NCI-H1694 treated with DMSO at 0.1 percent for 48 hours (cell line): Measurements from ENCODE around the gene SLC6A1.

ENCODE experiments used
- DNase-seq: peaks from one replicate; lab custom pipeline; 2025; lab: John Stamatoyannopoulos, UW

SLC6A1 gene

GRCh38 chr3:10992017-10992942, at the start of gene SLC6A1:
SLC6A1 (plus strand) TSS chr3:10992748; CDS start chr3:11017212, 24,464 bp downstream.
- no peak for DNase-seq

DNA sequence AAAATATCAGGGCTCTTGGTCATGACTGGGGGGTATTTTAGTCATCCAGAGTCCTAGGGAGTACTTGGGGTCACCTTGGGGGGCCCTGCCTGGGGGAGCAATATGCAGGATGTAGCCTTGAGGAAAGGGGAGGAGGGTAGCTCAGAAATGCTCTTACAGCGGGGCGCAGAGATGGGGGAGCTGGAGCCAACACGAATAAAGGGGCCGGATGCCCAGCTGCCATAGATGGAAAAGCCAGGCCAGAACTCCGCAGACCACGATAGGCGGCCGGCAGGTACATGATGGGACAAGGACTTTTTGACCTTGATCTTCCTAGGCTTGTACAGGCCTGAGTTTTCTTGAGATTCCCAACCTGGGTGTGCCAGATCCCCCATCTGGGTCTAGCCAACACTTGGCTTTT, 47.7 kb upstream of the SLC6A1 start:
- no peak for DNase-seq

DNA sequence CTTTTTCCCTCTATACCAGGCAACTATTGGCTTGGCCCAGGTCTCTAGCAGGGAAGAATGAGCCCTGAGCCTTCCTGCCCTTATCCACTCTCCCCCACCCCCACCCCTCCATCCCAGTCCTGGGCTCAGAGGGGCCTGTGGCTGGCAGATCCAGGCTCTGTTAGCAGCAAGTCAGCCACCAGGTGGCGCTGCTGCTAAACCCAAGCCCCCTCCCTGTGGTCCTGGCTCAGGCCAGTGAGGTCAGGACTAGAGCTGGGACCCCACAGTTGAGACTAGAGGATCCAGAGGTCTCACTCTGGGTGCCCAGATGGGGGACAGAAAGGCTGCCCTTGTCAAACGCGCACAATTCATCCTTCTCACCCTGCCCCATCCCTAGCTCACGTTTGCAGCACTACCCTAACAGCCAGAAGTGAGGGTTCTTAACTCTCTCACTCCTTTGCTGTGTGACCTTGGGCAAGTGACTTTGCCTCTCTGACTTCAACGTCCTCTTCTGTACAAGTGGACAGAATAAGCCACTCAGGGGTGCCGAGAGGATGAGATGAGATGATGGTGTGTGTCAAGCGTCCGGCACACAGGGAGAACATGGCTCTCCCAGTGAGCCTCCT, 46.8 kb upstream of the SLC6A1 start:
- DNase-seq = no peak

GRCh38 chr3:10946526-10946925, 46.0 kb upstream of the SLC6A1 start:
- DNase-seq = no peak

DNA sequence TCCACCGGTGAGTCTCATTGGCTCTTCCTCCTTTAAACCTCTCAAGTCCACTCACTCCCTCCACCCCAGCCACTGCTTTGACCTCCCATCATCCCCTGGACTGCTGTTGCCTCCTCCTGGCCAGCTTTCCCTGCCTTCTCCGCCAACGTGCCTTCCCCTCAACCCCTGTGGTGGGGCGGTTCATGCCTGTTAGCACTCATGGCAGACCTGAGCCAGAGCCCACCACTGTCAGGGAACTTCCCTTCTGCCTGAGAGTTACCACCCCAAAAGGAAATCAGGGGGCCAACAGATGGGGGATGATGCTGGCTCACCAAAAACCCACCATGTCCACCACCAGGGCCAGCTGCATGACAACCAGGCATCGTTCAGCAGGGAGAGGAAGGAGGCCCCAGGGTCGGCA, 44.2 kb upstream of the SLC6A1 start:
- no peak for DNase-seq

DNA sequence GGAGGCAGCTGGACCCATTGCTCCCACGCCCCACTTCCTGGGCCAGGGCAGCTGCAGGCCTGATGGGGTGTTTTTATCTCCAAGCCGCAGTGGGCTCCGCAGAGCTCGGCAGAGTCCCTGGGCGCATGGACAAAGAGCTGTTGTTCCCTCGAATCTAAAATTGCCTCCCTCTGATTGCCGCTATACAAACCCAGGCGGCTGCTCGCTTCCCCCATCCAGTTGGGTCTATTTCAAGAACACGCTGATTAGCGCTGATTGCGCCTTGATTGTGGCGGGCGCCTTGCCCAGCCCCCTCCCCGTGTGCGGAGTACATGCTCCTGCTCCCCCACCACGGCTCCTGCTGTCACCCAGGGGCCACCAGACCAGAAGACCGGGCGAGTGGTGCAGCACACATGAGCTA, 43.4 kb upstream of the SLC6A1 start:
- no peak for DNase-seq

DNA sequence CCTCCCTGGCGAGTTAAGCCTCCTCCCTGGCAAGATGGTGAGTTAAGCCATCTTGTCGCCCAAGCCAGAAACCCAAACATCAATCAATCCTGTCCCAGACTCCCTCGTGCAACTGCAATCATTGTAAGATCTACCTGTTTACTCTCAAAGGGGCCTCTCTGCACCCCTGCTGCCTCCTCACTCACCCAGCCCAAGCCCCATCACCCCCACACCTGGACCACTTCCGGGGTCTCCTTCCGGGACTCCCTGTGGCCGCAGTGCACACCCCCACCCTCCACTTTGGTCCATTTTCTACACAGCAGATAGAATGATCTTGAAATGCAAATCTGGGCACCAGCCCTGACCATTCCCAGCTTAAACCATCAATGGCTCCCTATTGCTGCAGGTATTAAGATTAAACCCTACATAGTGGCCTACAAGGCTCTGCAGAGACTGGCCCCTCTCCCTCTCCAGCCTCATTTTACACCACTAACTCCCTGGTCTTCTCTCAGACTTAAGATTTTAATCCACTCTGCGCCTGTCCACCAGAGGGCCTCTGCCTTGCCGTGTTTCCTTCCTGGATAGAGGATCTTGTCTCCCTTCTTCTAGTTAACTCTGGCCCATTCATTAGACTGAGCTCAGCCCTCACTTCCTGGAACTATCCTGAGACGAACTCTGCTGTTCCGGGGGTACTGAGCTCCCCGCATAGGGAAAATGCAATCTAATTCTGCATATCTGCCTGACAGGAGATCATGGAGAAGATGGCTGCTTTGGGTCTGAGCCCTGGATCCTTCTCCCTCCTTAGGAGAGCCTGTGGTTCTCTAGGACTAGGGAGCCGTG, 41.9 kb upstream of the SLC6A1 start:
- no peak for DNase-seq

GRCh38 chr3:10951295-10951926, 41.1 kb upstream of the SLC6A1 start:
- no peak for DNase-seq

GRCh38 chr3:10952525-10952924, 40.0 kb upstream of the SLC6A1 start:
- DNase-seq = no peak

GRCh38 chr3:10954740-10955139, 37.8 kb upstream of the SLC6A1 start:
- no peak for DNase-seq

- DNase-seq = no peak
Observed at GRCh38 chr3:10955711-10956453, 36.7 kb upstream of the SLC6A1 start.

DNA sequence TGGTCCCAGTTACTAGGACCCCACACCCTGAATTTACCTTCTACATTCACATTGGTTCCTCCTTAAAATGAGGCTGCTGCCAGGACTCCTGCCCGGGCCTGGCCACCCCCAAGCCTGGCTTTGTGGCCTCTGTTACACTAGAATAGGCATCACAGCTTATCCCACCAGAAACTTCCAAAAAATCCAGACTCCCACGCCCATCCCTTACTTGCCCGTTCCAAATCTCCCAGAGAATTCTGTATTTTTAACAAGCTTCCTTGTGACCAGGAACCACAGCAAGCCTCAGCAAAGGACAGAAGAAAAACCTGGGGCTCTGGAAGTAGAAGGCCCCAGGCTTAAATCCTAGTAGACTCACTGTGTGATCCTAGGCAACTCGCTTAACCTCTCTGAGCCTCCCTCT, 36.0 kb upstream of the SLC6A1 start:
- DNase-seq = no peak

DNA sequence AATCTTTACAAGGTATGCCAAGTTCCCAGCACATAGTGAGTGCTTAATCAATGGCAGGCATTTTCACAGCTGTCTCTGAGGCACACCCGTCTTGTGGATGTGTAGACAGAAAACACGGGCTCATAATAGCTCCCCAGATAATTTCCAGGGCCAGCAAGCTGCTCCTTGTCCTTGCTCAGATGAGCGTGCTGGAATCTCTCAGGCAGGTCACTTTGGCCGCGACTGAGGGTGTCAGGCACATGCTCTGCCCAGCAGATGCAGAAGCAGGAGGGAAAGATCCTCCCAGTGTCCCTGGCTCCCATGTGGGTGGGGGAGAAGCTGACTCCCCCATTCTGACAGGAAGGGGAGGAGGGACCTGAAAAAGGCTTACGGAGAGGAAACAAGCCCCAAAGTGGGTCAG, 35.6 kb upstream of the SLC6A1 start:
- no peak for DNase-seq

GRCh38 chr3:10957976-10958749, 34.4 kb upstream of the SLC6A1 start:
- no peak for DNase-seq

GRCh38 chr3:10960255-10960654, 32.3 kb upstream of the SLC6A1 start:
- no peak for DNase-seq

DNA sequence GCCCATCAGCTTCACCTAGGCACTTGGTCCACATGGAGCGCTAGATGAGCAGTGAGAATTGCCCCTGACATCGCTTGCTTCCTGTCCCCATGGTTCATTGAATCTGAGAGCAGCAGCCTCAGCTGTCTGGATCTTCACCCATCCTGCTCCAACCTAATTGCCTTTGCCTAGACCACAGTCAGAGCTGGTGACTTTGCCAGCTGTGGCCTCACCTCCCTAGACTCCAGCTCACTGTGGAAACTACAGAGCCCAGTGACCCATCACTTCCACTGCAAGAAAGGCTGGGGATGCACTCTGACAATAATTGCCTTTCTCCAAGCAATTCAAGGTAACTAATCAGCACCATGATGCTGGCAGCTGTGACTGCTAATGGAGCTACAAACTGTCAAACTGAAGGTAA, 30.6 kb upstream of the SLC6A1 start:
- DNase-seq = no peak

DNA sequence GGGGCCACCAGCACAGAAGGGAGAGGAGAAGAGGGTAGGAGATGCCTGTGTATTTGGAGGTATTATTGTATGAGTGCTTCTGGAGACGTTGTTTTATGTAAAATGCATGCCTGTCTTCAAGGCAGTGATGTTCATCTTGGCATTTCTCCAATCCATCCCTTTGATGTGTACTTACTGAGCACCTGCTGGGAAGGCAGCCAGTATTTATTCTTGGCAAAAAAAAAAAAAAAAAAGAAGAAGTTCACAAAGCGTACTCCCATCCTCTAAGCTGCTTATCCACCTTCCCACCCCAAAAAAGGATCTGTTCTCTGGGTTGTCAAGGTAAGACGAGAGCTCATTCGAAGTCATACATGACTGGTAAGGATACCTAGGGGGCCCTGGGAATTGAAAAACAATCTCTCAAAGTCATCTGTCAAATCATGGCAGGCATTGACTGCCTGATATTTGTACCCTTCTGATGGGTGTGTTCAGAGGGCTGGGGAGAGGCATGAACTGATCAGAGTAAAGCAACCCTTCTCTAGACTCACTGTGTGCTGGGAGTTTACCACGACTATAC, 30.0 kb upstream of the SLC6A1 start:
- no peak for DNase-seq

DNA sequence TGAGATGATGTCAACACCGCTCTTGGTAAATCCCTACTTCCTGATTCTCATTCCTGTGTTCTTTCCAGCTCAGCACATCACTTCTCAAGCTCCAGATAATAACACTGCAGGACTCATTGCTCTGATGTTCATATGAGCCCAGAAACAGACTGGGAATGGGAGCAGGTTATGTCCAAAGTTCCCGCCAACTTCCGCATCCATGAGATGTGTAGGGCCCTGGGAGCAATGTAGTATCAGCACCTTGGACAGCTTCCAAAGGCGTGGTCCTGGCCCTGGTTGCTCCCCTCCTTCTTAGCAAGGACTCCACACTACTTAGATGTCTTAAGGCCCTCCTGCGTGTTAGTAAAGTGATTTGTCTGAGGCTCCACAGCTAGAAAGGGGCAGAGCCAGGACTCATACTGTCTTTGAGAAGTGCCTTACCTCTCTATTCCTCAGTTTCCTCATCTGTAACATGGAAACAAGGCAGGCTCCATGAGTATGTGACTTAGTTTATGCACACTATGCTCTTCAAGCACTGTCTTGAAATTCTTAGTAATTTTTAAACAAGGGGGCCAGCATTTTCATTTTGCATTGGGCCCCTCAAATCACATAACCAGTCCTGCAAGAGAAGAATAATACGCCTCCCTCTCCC, 27.9 kb upstream of the SLC6A1 start:
- no peak for DNase-seq

DNA sequence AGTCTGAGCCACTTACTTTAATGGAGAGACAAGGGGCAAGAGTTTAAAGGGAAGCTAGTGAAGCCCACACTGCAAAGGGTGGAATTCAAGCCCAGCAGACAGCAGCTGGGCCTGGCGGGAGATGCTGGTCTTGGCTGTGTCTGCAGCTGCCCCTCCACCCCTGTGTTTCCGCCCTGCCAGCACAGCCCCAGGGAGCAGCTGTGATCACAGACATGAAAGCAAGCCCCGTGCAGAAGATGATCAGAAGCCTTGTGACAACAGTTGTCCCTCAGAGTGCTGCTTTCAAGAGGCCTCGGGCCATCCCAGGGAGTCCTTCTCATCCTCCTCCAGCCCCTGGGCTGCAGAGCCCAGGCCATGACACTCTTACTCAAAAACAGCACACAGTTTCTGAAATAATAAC, 24.1 kb upstream of the SLC6A1 start:
- no peak for DNase-seq
